ENCODE results near the gene XDH.

DNA sequence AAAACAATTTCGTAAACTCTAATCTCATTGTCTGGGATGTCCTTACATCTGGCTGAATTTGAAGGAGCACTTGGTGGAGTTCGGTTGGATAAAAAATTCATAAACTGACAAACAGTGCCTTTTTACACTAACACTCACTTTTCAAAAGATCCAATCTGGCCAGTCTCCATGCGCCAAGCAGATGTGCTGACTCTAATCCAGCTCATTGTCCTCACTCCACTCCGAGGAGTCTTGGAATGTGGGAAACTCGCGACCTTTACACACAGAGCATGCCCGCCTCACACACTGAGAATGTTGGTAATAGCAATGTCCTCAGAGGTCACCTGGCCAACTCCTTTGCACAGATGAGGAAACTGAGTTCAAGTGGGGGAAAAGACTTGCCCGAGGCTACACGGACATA lies 66.8 kb downstream of the XDH start:
- TF ChIP-seq, protein P1, sequence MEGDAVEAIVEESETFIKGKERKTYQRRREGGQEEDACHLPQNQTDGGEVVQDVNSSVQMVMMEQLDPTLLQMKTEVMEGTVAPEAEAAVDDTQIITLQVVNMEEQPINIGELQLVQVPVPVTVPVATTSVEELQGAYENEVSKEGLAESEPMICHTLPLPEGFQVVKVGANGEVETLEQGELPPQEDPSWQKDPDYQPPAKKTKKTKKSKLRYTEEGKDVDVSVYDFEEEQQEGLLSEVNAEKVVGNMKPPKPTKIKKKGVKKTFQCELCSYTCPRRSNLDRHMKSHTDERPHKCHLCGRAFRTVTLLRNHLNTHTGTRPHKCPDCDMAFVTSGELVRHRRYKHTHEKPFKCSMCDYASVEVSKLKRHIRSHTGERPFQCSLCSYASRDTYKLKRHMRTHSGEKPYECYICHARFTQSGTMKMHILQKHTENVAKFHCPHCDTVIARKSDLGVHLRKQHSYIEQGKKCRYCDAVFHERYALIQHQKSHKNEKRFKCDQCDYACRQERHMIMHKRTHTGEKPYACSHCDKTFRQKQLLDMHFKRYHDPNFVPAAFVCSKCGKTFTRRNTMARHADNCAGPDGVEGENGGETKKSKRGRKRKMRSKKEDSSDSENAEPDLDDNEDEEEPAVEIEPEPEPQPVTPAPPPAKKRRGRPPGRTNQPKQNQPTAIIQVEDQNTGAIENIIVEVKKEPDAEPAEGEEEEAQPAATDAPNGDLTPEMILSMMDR (IDR thresholded peaks at IDR 0.05) = no peak
- TF ChIP-seq EZH2phosphoT487 (IDR thresholded peaks at IDR 0.05) = no peak
- no peak for TF ChIP-seq EZH2 (IDR thresholded peaks at IDR 0.05)
